HCT116 (cell line): Measurements from ENCODE around the gene RHBDF2. TPM values are rescaled to one million over a fixed set of nuclear protein-coding genes. Genes with fewer than 3 reads are reported as not detected.

Experiments used
- ATAC-seq: fragments of 200-7000 bp; cut with Tn5 transposase; 2 replicates; pipeline ENCODE4 v1.9.1; 2020; ENCODE audit warnings: mild to moderate bottlenecking, moderate library complexity
- BruUV-seq: library from RNA; stranded (reverse); fragments of 400-500 nt; replicated peaks from 2 replicates; lab custom pipeline; 2021; lab: Mats Ljungman, UMichigan
- CTCF ChIA-PET: fragments of 300-600 bp; sonication (Branson Sonifier 250); formaldehyde crosslinking; loops from one replicate; lab custom pipeline; 2021; ENCODE audit warnings: antibody characterized with exemption; lab: Charles Lee
- POLR2A ChIA-PET: fragments of 300-600, 350-600 bp; sonication (Branson Sonifier 250); formaldehyde crosslinking; loops from one replicate; lab custom pipeline; 2021; ENCODE audit warnings: antibody characterized with exemption; lab: Charles Lee
- RAD21 ChIA-PET, 2 experiments: fragments of 300-600 bp; sonication (Branson Sonifier 250); formaldehyde crosslinking; loops; one replicate each; lab custom pipeline; 2023; ENCODE audit warnings: low total read pairs in 2 of 2; ENCODE audit not compliant: uncharacterized antibody in 2 of 2, unreplicated experiment in 2 of 2, low non-redundant PET in 1 of 2; lab: Charles Lee
- DNase-seq: peaks from one replicate; pipeline ENCODE4 v3.0.0-alpha.2; 2010; ENCODE audit warnings: low read depth, low spot score
- H2AFZ ChIP-seq: fragments of 200-600 bp; shearing (Covaris generic), sonication (generic); 2 replicates; pipeline ENCODE4 v1.6.1; 2017; ENCODE audit warnings: low read depth, mixed run types, mixed read lengths, antibody characterized with exemption, low read length; ENCODE audit not compliant: poor library complexity, severe bottlenecking
- H3K27ac ChIP-seq: 2 replicates; pipeline ENCODE4 v1.5.1; 2012; ENCODE audit warnings: low read depth, low read length
- H3K27me3 ChIP-seq: fragments of 200-600 bp; sonication (generic); 2 replicates; pipeline ENCODE4 v1.6.1; 2016; ENCODE audit warnings: mixed run types, low read length, mixed read lengths; ENCODE audit not compliant: insufficient read depth
- H3K36me3 ChIP-seq, 2 experiments: fragments of 200-500 bp in 1 of 2; fragments of 200-600 bp in 1 of 2; sonication (Bioruptor generic) in 1 of 2; sonication (generic) in 1 of 2; 2 replicates each; pipeline versions ENCODE4 v1.5.1 to v1.6.1; 2014 to 2016; ENCODE audit warnings: low read length in 2 of 2, inconsistent platforms in 1 of 2, mixed read lengths in 1 of 2, mixed run types in 1 of 2; ENCODE audit not compliant: insufficient read depth in 2 of 2, control insufficient read depth in 1 of 2
- H3K4me1 ChIP-seq, 2 experiments: fragments of 200-600 bp in 1 of 2; sonication (generic) in 1 of 2; 2 replicates each; pipeline versions ENCODE4 v1.5.1 to v1.6.1; 2012 to 2017; ENCODE audit warnings: low read length in 2 of 2, inconsistent platforms in 1 of 2, mild to moderate bottlenecking in 1 of 2, mixed read lengths in 1 of 2, mixed run types in 1 of 2, moderate library complexity in 1 of 2; ENCODE audit not compliant: insufficient read depth in 2 of 2, control insufficient read depth in 1 of 2
- H3K4me2 ChIP-seq: fragments of 200-600 bp; sonication (generic); 2 replicates; pipeline ENCODE4 v1.6.1; 2017; ENCODE audit warnings: mixed run types, low read length, mixed read lengths
- H3K4me3 ChIP-seq, 2 experiments: fragments of 200-600 bp in 1 of 2; sonication (generic) in 1 of 2; replicated peaks in 1 of 2; 2 replicates each; pipeline ENCODE4 v1.5.1; 2011 to 2016; ENCODE audit warnings: low read length in 2 of 2, control low read depth in 1 of 2, low read depth in 1 of 2, mild to moderate bottlenecking in 1 of 2, mixed read lengths in 1 of 2, mixed run types in 1 of 2
- H3K79me2 ChIP-seq: fragments of 200-600 bp; sonication (generic); 2 replicates; pipeline ENCODE4 v1.6.1; 2017; ENCODE audit warnings: mild to moderate bottlenecking, mixed run types, low read length, moderate library complexity, mixed read lengths; ENCODE audit not compliant: insufficient read depth
- H3K9ac ChIP-seq: fragments of 200-600 bp; sonication (generic); 2 replicates; pipeline ENCODE4 v1.6.1; 2016; ENCODE audit warnings: low read length, mixed read lengths
- H3K9me2 ChIP-seq: fragments of 200-600 bp; sonication (generic), shearing (Covaris generic); 2 replicates; pipeline ENCODE4 v1.6.1; 2017; ENCODE audit warnings: mixed run types, mild to moderate bottlenecking, moderate library complexity; ENCODE audit not compliant: insufficient read depth
- H3K9me3 ChIP-seq, 2 experiments: fragments of 200-500 bp in 1 of 2; fragments of 200-600 bp in 1 of 2; sonication (Bioruptor generic) in 1 of 2; sonication (generic) in 1 of 2; 2 replicates each; pipeline ENCODE4 v1.6.1; 2014 to 2017; ENCODE audit warnings: low read length in 2 of 2, mixed read lengths in 2 of 2, inconsistent platforms in 1 of 2, low read depth in 1 of 2, mild to moderate bottlenecking in 1 of 2, mixed run types in 1 of 2, moderate library complexity in 1 of 2; ENCODE audit not compliant: control insufficient read depth in 1 of 2, insufficient read depth in 1 of 2
- H4K20me1 ChIP-seq: fragments of 200-600 bp; sonication (generic), shearing (Covaris generic); 2 replicates; pipeline ENCODE4 v1.6.1; 2017; ENCODE audit warnings: mixed run types, mild to moderate bottlenecking, moderate library complexity; ENCODE audit not compliant: insufficient read depth
- CTCF ChIP-seq, 3 experiments: fragments of 200-600 bp in 1 of 3; sonication (generic) in 1 of 3; IDR thresholded peaks in 2 of 3; conservative IDR thresholded peaks in 1 of 3; 2 replicates each; pipeline ENCODE4 v1.5.1; 2012 to 2017; ENCODE audit warnings: low read depth in 2 of 3, low read length in 2 of 3, antibody characterized with exemption in 1 of 3, borderline replicate concordance in 1 of 3, control low read depth in 1 of 3, mild to moderate bottlenecking in 1 of 3, mixed read lengths in 1 of 3, mixed run types in 1 of 3, moderate library complexity in 1 of 3; ENCODE audit not compliant: insufficient read depth in 1 of 3
- ELF1 ChIP-seq: IDR thresholded peaks from 2 replicates; pipeline ENCODE4 v1.6.1; 2012; ENCODE audit warnings: low read depth, borderline replicate concordance
- EZH2 ChIP-seq: fragments of 200-600 bp; sonication (generic); IDR thresholded peaks from 2 replicates; pipeline ENCODE4 v1.6.1; 2017; ENCODE audit warnings: antibody characterized with exemption, mixed run types
- EZH2phosphoT487 ChIP-seq: fragments of 200-600 bp; IDR thresholded peaks from 2 replicates; pipeline ENCODE4 v1.6.1; 2018; ENCODE audit warnings: antibody characterized with exemption, borderline replicate concordance
- FOSL1 ChIP-seq: IDR thresholded peaks from 2 replicates; pipeline ENCODE4 v1.6.1; 2012; ENCODE audit warnings: low read depth
- JUND ChIP-seq: IDR thresholded peaks from 2 replicates; pipeline ENCODE4 v1.6.1; 2012
- MAX ChIP-seq: IDR thresholded peaks from 2 replicates; pipeline ENCODE4 v1.6.1; 2012
- POLR2A ChIP-seq: IDR thresholded peaks from 2 replicates; pipeline ENCODE4 v1.7.0; 2011; ENCODE audit warnings: borderline replicate concordance; ENCODE audit not compliant: insufficient read depth, insufficient read length; ENCODE audit errors: extremely low read depth
- POLR2AphosphoS5 ChIP-seq: IDR thresholded peaks from 2 replicates; pipeline ENCODE4 v1.6.1; 2011; ENCODE audit warnings: mild to moderate bottlenecking, low read depth, low read length, moderate library complexity
- RAD21 ChIP-seq: IDR thresholded peaks from 2 replicates; pipeline ENCODE4 v1.6.1; 2012; ENCODE audit warnings: low read depth, mild to moderate bottlenecking
- REST ChIP-seq: IDR thresholded peaks from 2 replicates; pipeline ENCODE4 v1.6.1; 2012; ENCODE audit warnings: low read depth
- SP1 ChIP-seq: IDR thresholded peaks from 2 replicates; pipeline ENCODE4 v1.6.1; 2012; ENCODE audit warnings: low read depth
- SRF ChIP-seq: IDR thresholded peaks from 2 replicates; pipeline ENCODE4 v1.6.1; 2012; ENCODE audit warnings: low read depth
- TCF7L2 ChIP-seq: IDR thresholded peaks from 2 replicates; pipeline ENCODE4 v1.7.0; 2011; ENCODE audit warnings: borderline replicate concordance, inconsistent platforms; ENCODE audit not compliant: insufficient read depth, insufficient read length; ENCODE audit errors: extremely low read depth
- YY1 ChIP-seq: IDR thresholded peaks from 2 replicates; pipeline ENCODE4 v1.6.1; 2011; ENCODE audit warnings: low read length, low read depth, moderate library complexity, mild to moderate bottlenecking; ENCODE audit not compliant: insufficient replicate concordance; ENCODE audit errors: extremely low read depth
- ZBTB33 ChIP-seq: IDR thresholded peaks from 2 replicates; pipeline ENCODE4 v1.6.1; 2011; ENCODE audit warnings: mild to moderate bottlenecking, low read length, moderate library complexity; ENCODE audit not compliant: insufficient replicate concordance; ENCODE audit errors: extremely low read depth
- ZNF274 ChIP-seq: fragments of 200-500 bp; sonication (Bioruptor generic); IDR thresholded peaks from 2 replicates; pipeline ENCODE4 v1.6.1; 2014; ENCODE audit warnings: mild to moderate bottlenecking, low read depth, low read length, inconsistent platforms
- intact Hi-C: fragments of 100-400 bp; cut with micrococcal nuclease; formaldehyde crosslinking; loops from 2 replicates; pipeline ENCODE4 v1.10.0; 2022
- total RNA-seq: library from RNA; stranded (reverse); gene quantifications from one replicate; pipeline ENCODE4 v1.2.1, GENCODE V29; 2021; ENCODE audit not compliant: unreplicated experiment

RHBDF2 gene
- total RNA-seq, 1 experiment from 2014 or later = 61.1 TPM

- Histone ChIP-seq H3K9me2 (no peaks in the 10 kb centered on the region), H4K20me1 (no peaks in the 10 kb centered on the region), H3K4me2 (no peak within 1 kb of the TSS), H3K9ac (no peak within 1 kb of the TSS), H3K4me3 (no peak within 1 kb of the TSS)
- intact Hi-C loops = no loop called here
- no TSS peak for BruUV-seq
- no peak for ATAC-seq
- TF ChIP-seq POLR2AphosphoS5 (no peak), SP1 (no peak), JUND (no peak), SRF (no peak), ZBTB33 (no peak), EZH2phosphoT487 (no peak), POLR2A (no peak), TCF7L2 (no peak), ELF1 (no peak), YY1 (no peak), MAX (no peak), REST (no peak), CTCF (IDR thresholded peaks at IDR 0.05 in 2 of 3, conservative IDR thresholded peaks at IDR 0.05 in 1 of 3; ENCODE audit: borderline replicate concordance in 1 of 3, insufficient read depth in 1 of 3, low read depth in 2 of 3, low read length in 2 of 3) (no peak), RAD21 (no peak), ZNF274 (no peak), EZH2 (no peak), FOSL1 (no peak)
- TF ChIP-seq, all 23 proteins: peak for 0
- no peak for DNase-seq
- Histone ChIP-seq H3K9me3 (no peaks in the 10 kb centered on the region), H3K4me1 (peaks cover 0 to 10% of the 10 kb centered on the region in 2 experiments; a peak in 2 of 4 replicates), H3K79me2 (no peaks in the 10 kb centered on the region), H3K36me3 (peaks cover 4 to 9% of the 10 kb centered on the region in 2 experiments; a peak in 3 of 4 replicates), H3K27ac (no peak within 1 kb of the TSS; the same call in 1 of the 2 replicates), H2AFZ (no peak within 1 kb of the TSS), H3K27me3 (no peaks in the 10 kb centered on the region)
- CTCF ChIA-PET = interaction anchor here (0.8 to 2.5 kb wide), 5 partner anchors 9 to 55 kb away, joined by 3 to 15 read pairs (median 7); partner anchors contain the start of gene RHBDF2
- POLR2A ChIA-PET = interaction anchor here (1.0 to 1.3 kb wide), 2 partner anchors 14 to 35 kb away, joined by 3 read pairs; partner anchors contain the start of gene UBE2O
- RAD21 ChIA-PET = interaction anchor here in 1 of 2 experiments (0.7 to 1.0 kb wide), 3 partner anchors 10 to 39 kb away, joined by 3 to 4 read pairs (median 3); no protein-coding TSS in a partner anchor
These were observed 33.9 kb downstream of the RHBDF2 start, which contains the start of gene AANAT for GRCh38 chr17:76467366-76467765. Gene AANAT, plus strand, starts transcription at chr17:76467603. Its CDS starts 1,144 bp downstream, at chr17:76468747.
